Tibial nerve (tissue), 4 donors: ENCODE data around the gene KCTD16. TPM values are rescaled to one million over a fixed set of nuclear protein-coding genes. Genes with fewer than 3 reads are reported as not detected.

ENCODE experiments used
- DNase-seq, 2 donors: peaks; one replicate each; pipeline ENCODE4 v3.0.0-alpha.2; 2019; ENCODE audit warnings: low spot score in 2 of 2
- H3K27ac ChIP-seq, 4 donors: fragments of 200-600 bp; sonication (generic) in 3 of 4; one replicate each; pipeline ENCODE4 v1.5.1; 2017 to 2019; ENCODE audit warnings: mild to moderate bottlenecking in 1 of 4
- H3K27me3 ChIP-seq, 2 donors: fragments of 200-600 bp; sonication (generic) in 1 of 2; one replicate each; pipeline versions ENCODE4 v1.5.1 to v1.6.0; 2017 to 2019
- H3K36me3 ChIP-seq, 3 donors: fragments of 200-600 bp; sonication (generic); one replicate each; pipeline ENCODE4 v1.5.1; 2018 to 2019
- H3K4me1 ChIP-seq, 4 donors: fragments of 200-600 bp; sonication (generic) in 3 of 4; one replicate each; pipeline ENCODE4 v1.5.1; 2017 to 2019
- H3K4me3 ChIP-seq, 4 donors: fragments of 200-600 bp; sonication (generic) in 3 of 4; one replicate each; pipeline ENCODE4 v1.5.1; 2017 to 2019; ENCODE audit warnings: mild to moderate bottlenecking in 1 of 4, moderate library complexity in 1 of 4
- H3K9me3 ChIP-seq, 4 donors: fragments of 200-600 bp; sonication (generic) in 3 of 4; one replicate each; pipeline ENCODE4 v1.5.1; 2017 to 2019
- CTCF ChIP-seq, 5 experiments: fragments of 200-600 bp in 3 of 5; fragments of 450-650 bp in 2 of 5; sonication (generic) in 3 of 5; IDR thresholded peaks; one replicate each; pipeline ENCODE4 v1.5.1; 2016 to 2019; ENCODE audit warnings: antibody characterized with exemption in 5 of 5, mild to moderate bottlenecking in 3 of 5, moderate library complexity in 2 of 5
- EP300 ChIP-seq, 2 donors: sonication (generic); formaldehyde crosslinking; IDR thresholded peaks; one replicate each; pipeline ENCODE4 v1.6.1; 2017; ENCODE audit warnings: antibody characterized with exemption in 2 of 2, mild to moderate bottlenecking in 1 of 2
- POLR2A ChIP-seq, 2 donors: fragments of 450-650 bp; IDR thresholded peaks; one replicate each; pipeline ENCODE4 v1.6.1; 2017; ENCODE audit warnings: antibody characterized with exemption in 2 of 2, mild to moderate bottlenecking in 2 of 2, moderate library complexity in 2 of 2
- WGBS, 2 donors: methylation state at CpG; one replicate each; pipeline ENCODE4 v1.1.5; 2018; 5-methylcytosine and 5-hydroxymethylcytosine counted together
- total RNA-seq, 4 donors: library from RNA; depleted of rRNA; stranded (reverse); fragments of >200 nt; gene quantifications; one replicate each; pipeline ENCODE4 v1.1.0, GENCODE V29; 2016

Gene KCTD16
- total RNA-seq, 4 donors from 2014 or later = under 0.01 to 0.44 (median 0.41) TPM

- WGBS, 2 donors = 85 to 94% methylated on average over 1 of the region's 1 CpG
- DNase-seq = no peak
- no peak overlapping the region for H3K4me3 ChIP-seq
- no peaks in the 10 kb centered on the region for H3K36me3 ChIP-seq
- H3K27ac ChIP-seq = no peak overlapping the region
- H3K27me3 ChIP-seq = no peaks in the 10 kb centered on the region
- TF ChIP-seq CTCF (IDR thresholded peaks at IDR 0.05) (no peak), EP300 (IDR thresholded peaks at IDR 0.05) (no peak), POLR2A (IDR thresholded peaks at IDR 0.05) (no peak)
- no peaks in the 10 kb centered on the region for H3K9me3 ChIP-seq
- H3K4me1 ChIP-seq = no peaks in the 10 kb centered on the region
Observed at GRCh38 chr5:144429905-144430304, 259.2 kb downstream of the KCTD16 start.

- Histone ChIP-seq H3K9me3 (no peaks in the 10 kb centered on the region), H3K4me1 (no peaks in the 10 kb centered on the region), H3K27ac (no peak overlapping the region), H3K27me3 (no peaks in the 10 kb centered on the region), H3K36me3 (no peaks in the 10 kb centered on the region), H3K4me3 (no peak overlapping the region)
- no peak for DNase-seq
- 90 to 91% methylated on average over 4 of the region's 4 CpGs for WGBS, 2 donors
- TF ChIP-seq CTCF (IDR thresholded peaks at IDR 0.05) (no peak), POLR2A (IDR thresholded peaks at IDR 0.05) (no peak), EP300 (IDR thresholded peaks at IDR 0.05) (no peak)
Observed at GRCh38 chr5:144433140-144433822, 262.6 kb downstream of the KCTD16 start.

GRCh38 chr5:144433893-144434292, 263.2 kb downstream of the KCTD16 start:
- H3K4me1 ChIP-seq = no peaks in the 10 kb centered on the region
- H3K27me3 ChIP-seq = no peaks in the 10 kb centered on the region
- H3K9me3 ChIP-seq = no peaks in the 10 kb centered on the region
- WGBS, 2 donors = 72 to 78% methylated on average over 3 of the region's 3 CpGs
- no peak overlapping the region for H3K27ac ChIP-seq
- TF ChIP-seq EP300 (IDR thresholded peaks at IDR 0.05) (no peak), POLR2A (IDR thresholded peaks at IDR 0.05) (no peak), CTCF (IDR thresholded peaks at IDR 0.05) (no peak)
- no peaks in the 10 kb centered on the region for H3K36me3 ChIP-seq
- no peak overlapping the region for H3K4me3 ChIP-seq
- DNase-seq = no peak

GRCh38 chr5:144436007-144436406, 265.3 kb downstream of the KCTD16 start:
- Histone ChIP-seq H3K27ac (no peak overlapping the region), H3K4me1 (no peaks in the 10 kb centered on the region), H3K27me3 (no peaks in the 10 kb centered on the region), H3K4me3 (no peak overlapping the region), H3K9me3 (peaks cover 0 to 10% (median 0%) of the 10 kb centered on the region in 4 donors), H3K36me3 (no peaks in the 10 kb centered on the region)
- WGBS, 2 donors = 42 to 59% methylated on average over 1 of the region's 1 CpG
- TF ChIP-seq POLR2A (IDR thresholded peaks at IDR 0.05) (no peak), CTCF (IDR thresholded peaks at IDR 0.05) (no peak), EP300 (IDR thresholded peaks at IDR 0.05) (no peak)
- no peak for DNase-seq

- DNase-seq = no peak
- no peak overlapping the region for H3K4me3 ChIP-seq
- no peaks in the 10 kb centered on the region for H3K4me1 ChIP-seq
- no peaks in the 10 kb centered on the region for H3K36me3 ChIP-seq
- H3K27me3 ChIP-seq = no peaks in the 10 kb centered on the region
- H3K9me3 ChIP-seq = peaks cover 0 to 31% (median 0%) of the 10 kb centered on the region in 4 donors
- TF ChIP-seq EP300 (IDR thresholded peaks at IDR 0.05) = no peak
- no peak for TF ChIP-seq CTCF (IDR thresholded peaks at IDR 0.05)
- TF ChIP-seq POLR2A (IDR thresholded peaks at IDR 0.05) = no peak
- WGBS, 2 donors = 86 to 91% methylated on average over 4 of the region's 4 CpGs
- H3K27ac ChIP-seq = no peak overlapping the region
Observed at GRCh38 chr5:144438237-144438636, 267.6 kb downstream of the KCTD16 start.
